ENCODE measurements around the gene THSD7B.

- TF ChIP-seq, protein P1, sequence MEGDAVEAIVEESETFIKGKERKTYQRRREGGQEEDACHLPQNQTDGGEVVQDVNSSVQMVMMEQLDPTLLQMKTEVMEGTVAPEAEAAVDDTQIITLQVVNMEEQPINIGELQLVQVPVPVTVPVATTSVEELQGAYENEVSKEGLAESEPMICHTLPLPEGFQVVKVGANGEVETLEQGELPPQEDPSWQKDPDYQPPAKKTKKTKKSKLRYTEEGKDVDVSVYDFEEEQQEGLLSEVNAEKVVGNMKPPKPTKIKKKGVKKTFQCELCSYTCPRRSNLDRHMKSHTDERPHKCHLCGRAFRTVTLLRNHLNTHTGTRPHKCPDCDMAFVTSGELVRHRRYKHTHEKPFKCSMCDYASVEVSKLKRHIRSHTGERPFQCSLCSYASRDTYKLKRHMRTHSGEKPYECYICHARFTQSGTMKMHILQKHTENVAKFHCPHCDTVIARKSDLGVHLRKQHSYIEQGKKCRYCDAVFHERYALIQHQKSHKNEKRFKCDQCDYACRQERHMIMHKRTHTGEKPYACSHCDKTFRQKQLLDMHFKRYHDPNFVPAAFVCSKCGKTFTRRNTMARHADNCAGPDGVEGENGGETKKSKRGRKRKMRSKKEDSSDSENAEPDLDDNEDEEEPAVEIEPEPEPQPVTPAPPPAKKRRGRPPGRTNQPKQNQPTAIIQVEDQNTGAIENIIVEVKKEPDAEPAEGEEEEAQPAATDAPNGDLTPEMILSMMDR (IDR thresholded peaks at IDR 0.05): no peak
- TF ChIP-seq POLR2A (IDR thresholded peaks at IDR 0.05) (no peak), EP300 (IDR thresholded peaks at IDR 0.05) (no peak)
Measured at GRCh38 chr2:137718786-137719185, 953.4 kb downstream of the THSD7B start.
